Stimulated activated CD4-positive, alpha-beta T cell treated with anti-CD3 and anti-CD28 coated beads, Interleukin-1b, Interleukin-23, amount 100 ng/mL, for 1 hour (primary cell): Measurements from ENCODE around the gene IL22.
A peak's percentile ranks its signal among the peaks of the same experiment; 100 is the strongest.
"Not testable (repeated sequence)": the region's sequence is repeated elsewhere in the genome, so short reads cannot be mapped to it uniquely, and the experiment has no call there.

Experiments used
- DNase-seq, 2 donors: peaks; one replicate each; pipeline ENCODE4 v3.0.0-alpha.2; 2020; ENCODE audit warnings: low read depth in 2 of 2

IL22 gene

GRCh38 chr12:68229956-68230355 is 23.4 kb downstream of the IL22 start:
- DNase-seq: no peak

- no peak for DNase-seq
Measured at GRCh38 chr12:68227356-68227755, 26.0 kb downstream of the IL22 start.

- no peak for DNase-seq
Measured at GRCh38 chr12:68225576-68226476, 27.6 kb downstream of the IL22 start, which contains the start of gene IL26. TSS of gene IL26 (minus strand) at chr12:68225810. CDS start at chr12:68225756, 54 bp downstream.

GRCh38 chr12:68224613-68225285 is 28.7 kb downstream of the IL22 start:
- DNase-seq: no peak

GRCh38 chr12:68223067-68223747 is 30.2 kb downstream of the IL22 start:
- DNase-seq: peak; percentile 37 to 46

- no peak for DNase-seq
Measured at GRCh38 chr12:68222326-68222725, 31.1 kb downstream of the IL22 start.

GRCh38 chr12:68221497-68221896 is 31.9 kb downstream of the IL22 start:
- DNase-seq: no peak

GRCh38 chr12:68210875-68211274 is 42.5 kb downstream of the IL22 start:
- DNase-seq: no peak

- DNase-seq: not testable (repeated sequence)
Measured at GRCh38 chr12:68209048-68209728, 44.2 kb downstream of the IL22 start.

- no peak for DNase-seq
Measured at GRCh38 chr12:68207276-68207675, 46.1 kb downstream of the IL22 start.

GRCh38 chr12:68206446-68206845 is 47.0 kb downstream of the IL22 start:
- no peak for DNase-seq

GRCh38 chr12:68203460-68203875 is 49.9 kb downstream of the IL22 start:
- no peak for DNase-seq

GRCh38 chr12:68200854-68201253 is 52.5 kb downstream of the IL22 start:
- no peak for DNase-seq

GRCh38 chr12:68199127-68199526 is 54.3 kb downstream of the IL22 start:
- no peak for DNase-seq

- DNase-seq: no peak
Measured at GRCh38 chr12:68198507-68199086, 54.8 kb downstream of the IL22 start.
